IPS-18a (cell line): Measurements from ENCODE around the gene GJB1.

Source experiments
- H3K27ac ChIP-seq: one replicate; pipeline ENCODE4 v1.5.1; 2013; ENCODE audit warnings: low read length
- H3K27me3 ChIP-seq: one replicate; pipeline ENCODE4 v1.6.1; 2013; ENCODE audit warnings: mild to moderate bottlenecking, low read length; ENCODE audit not compliant: control insufficient read depth, insufficient read depth
- H3K36me3 ChIP-seq: one replicate; pipeline ENCODE4 v1.6.1; 2013; ENCODE audit warnings: low read depth, low read length; ENCODE audit not compliant: control insufficient read depth
- H3K4me1 ChIP-seq: one replicate; pipeline ENCODE4 v1.6.1; 2013; ENCODE audit warnings: low read depth, low read length; ENCODE audit not compliant: control insufficient read depth
- H3K4me3 ChIP-seq: one replicate; pipeline ENCODE4 v1.5.1; 2013; ENCODE audit warnings: low read length
- H3K9ac ChIP-seq: one replicate; pipeline ENCODE4 v1.6.1; 2013; ENCODE audit warnings: mild to moderate bottlenecking, low read length, moderate library complexity
- H3K9me3 ChIP-seq: one replicate; pipeline ENCODE4 v1.6.1; 2013; ENCODE audit warnings: low read depth, low read length; ENCODE audit not compliant: control insufficient read depth

The GJB1 gene

DNA sequence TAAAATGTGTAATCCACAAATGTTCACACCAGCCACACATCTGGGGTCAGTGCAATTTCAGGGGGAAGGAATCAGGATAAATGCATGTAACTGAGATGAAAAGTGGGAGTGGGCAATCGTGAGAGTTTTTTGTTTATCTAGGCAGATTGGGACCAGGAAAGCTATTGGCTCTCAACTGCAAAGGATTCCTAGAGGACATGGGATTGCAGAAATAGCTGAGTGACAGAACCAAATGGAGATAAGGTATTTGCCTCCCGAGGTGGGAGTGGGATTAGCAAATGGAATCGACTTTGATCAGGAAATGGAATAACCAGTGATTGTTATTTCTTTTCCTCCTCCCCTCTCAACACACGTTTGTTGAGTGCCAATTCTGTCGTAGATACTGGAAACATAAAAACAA is 38.9 kb upstream of the GJB1 start:
- H3K4me3 ChIP-seq: no peak overlapping the region
- H3K9ac ChIP-seq: no peak overlapping the region
- no peaks in the 10 kb centered on the region for H3K36me3 ChIP-seq
- H3K4me1 ChIP-seq: peaks cover 11% of the 10 kb centered on the region
- no peaks in the 10 kb centered on the region for H3K27me3 ChIP-seq
- peaks cover 5% of the 10 kb centered on the region for H3K9me3 ChIP-seq
- H3K27ac ChIP-seq: no peak overlapping the region

DNA sequence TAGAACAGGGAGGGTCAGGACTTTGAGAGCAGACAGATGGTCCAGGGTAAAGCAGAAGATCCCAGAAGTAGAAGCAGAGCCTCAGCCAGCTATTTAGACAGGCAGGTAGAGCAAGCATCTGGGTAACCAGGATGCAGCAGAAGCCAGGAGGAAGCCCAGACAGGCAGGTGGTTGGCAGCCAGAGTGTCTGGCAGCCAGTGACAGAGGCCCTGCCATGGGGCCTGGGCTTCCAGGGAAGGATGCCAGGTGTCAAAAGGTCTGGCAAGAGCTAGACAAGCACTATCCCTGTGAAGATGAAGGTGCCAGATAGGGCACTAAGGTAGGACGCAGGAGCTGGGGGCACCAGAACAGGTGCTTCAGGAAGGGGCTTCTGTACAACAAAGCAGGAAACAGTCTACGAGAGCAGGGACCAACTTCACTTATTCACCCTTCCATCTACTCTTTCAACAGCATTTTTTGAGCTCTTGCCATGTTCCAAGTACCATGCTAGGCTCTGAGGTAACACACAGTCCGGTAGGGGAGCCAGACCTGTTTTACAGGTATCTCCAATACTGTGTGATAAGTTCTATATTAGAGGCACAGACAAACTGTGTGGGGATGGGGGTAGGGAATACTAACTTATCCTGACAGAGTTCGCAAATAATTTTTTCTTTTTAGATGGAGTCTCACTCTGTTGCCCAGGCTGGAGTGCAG is 38.1 kb upstream of the GJB1 start:
- Histone ChIP-seq H3K27me3 (no peaks in the 10 kb centered on the region), H3K4me1 (peaks cover 11% of the 10 kb centered on the region), H3K9me3 (peaks cover 5% of the 10 kb centered on the region), H3K4me3 (no peak overlapping the region), H3K36me3 (no peaks in the 10 kb centered on the region), H3K27ac (no peak overlapping the region), H3K9ac (no peak overlapping the region)

DNA sequence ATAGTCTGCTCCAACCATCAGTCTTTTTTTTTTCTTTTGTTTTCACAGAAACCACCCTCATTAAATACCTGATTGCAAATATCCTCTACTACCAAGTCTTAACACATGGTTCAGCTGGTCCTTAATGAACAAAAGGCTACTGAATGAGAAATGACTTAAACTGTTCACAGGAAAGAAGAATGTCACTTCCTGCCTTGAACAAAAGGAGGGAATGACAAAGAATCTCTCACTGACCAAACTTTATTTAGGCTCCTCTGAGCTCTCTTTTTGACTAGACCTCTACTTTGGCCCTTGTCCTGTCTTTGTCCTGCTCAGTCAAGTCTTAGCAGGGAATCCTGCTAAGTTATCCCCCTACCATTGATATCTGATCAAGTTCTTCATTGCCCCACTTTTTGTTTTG is 31.8 kb upstream of the GJB1 start:
- H3K27me3 ChIP-seq: no peaks in the 10 kb centered on the region
- no peak overlapping the region for H3K27ac ChIP-seq
- H3K36me3 ChIP-seq: no peaks in the 10 kb centered on the region
- H3K4me1 ChIP-seq: peaks cover 4% of the 10 kb centered on the region
- no peak overlapping the region for H3K4me3 ChIP-seq
- no peak overlapping the region for H3K9ac ChIP-seq
- peaks cover 8% of the 10 kb centered on the region for H3K9me3 ChIP-seq

DNA sequence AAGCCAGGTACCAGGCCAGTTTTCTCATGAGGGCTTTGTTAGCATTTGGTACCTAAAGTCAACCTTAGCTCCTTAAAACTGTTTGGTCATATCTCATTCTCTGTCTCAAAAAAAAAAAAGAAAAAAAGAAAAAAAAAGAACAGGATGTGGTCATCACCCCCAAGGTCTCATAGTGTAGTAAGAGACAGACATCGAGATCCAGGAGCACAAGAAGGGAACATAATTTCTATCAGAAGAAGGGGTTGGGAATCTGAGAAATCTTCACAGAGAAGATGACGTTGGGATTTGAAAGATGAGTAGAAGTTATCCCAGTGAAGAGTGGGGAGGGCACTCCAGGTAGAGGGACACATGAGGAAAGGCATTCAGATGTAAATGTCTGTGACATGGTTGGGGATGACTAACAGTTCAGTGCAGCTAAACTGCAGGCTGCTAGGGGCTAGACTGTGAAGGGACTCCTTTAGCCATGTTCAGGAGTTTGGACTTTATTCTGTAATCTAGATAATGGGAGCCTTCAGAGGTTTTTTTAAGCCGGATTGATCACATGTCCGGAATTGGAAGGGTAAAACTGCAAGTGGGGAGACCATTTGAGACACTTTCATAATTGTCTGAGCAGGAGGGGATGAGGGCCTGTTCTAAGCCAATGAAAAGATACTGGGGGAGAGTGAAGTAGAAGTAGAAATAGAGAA is 26.9 kb upstream of the GJB1 start:
- H3K27me3 ChIP-seq: no peaks in the 10 kb centered on the region
- H3K36me3 ChIP-seq: no peaks in the 10 kb centered on the region
- peaks cover under 1% of the 10 kb centered on the region for H3K4me1 ChIP-seq
- H3K27ac ChIP-seq: peak overlapping the region; percentile 1
- H3K4me3 ChIP-seq: no peak overlapping the region
- peaks cover 3% of the 10 kb centered on the region for H3K9me3 ChIP-seq
- no peak overlapping the region for H3K9ac ChIP-seq

DNA sequence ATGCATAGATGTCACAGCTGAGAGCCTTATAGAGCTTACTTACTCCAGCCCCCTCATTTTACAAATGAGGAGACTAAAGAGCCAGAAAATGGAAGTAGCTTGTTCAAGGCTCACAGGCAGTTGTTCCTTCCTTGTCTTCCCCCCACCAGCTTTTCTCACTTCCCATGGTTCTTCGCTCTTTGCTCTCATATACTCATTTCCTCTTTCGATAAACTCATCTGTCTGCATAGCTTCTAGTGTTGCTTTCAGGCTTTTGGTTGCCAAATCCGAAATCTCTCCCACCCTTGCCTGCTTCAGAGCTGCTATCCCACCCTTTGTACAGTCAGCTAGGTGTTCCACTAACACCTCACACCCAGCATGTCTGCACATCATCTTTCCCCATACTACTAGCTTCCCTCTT is 25.0 kb upstream of the GJB1 start:
- no peak overlapping the region for H3K9ac ChIP-seq
- H3K4me3 ChIP-seq: no peak overlapping the region
- no peaks in the 10 kb centered on the region for H3K4me1 ChIP-seq
- H3K9me3 ChIP-seq: peaks cover 3% of the 10 kb centered on the region
- H3K27ac ChIP-seq: no peak overlapping the region
- no peaks in the 10 kb centered on the region for H3K36me3 ChIP-seq
- no peaks in the 10 kb centered on the region for H3K27me3 ChIP-seq

DNA sequence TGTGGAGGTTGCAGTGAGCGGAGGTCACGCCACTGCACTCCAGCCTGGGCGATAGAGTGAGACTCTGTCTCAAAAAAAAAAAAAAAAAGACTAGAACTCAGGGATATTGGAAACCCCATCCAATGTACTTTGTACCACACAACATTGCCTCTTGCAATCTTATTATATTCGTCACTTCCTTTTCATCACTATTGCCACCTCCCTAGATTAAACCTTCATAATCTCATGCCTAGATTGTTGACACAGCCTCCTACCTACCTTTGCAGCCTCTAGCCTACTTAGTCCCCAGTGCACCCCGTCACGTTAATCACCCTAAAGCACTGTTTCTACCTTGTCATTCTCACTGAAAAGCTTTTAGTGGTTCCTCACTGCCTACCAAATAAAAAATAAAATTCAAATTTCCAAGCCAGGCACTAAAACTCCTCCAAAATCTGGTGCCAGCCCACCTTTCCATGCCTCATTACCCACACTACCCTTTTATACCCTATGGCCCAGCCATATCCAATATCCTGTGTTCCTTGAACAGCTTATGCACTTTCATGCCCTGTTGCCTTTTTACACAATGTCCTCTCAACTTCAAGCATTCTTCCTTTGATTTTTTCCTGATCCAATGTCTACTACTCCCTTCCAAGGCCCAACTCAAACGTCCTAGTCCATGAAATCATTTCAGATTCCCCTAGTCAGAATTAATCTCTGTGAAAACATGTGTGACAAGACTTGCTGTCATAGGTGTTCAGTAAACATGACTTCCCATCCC is 23.6 kb upstream of the GJB1 start:
- Histone ChIP-seq H3K4me3 (no peak overlapping the region), H3K36me3 (no peaks in the 10 kb centered on the region), H3K9ac (no peak overlapping the region), H3K9me3 (peaks cover 3% of the 10 kb centered on the region), H3K4me1 (no peaks in the 10 kb centered on the region), H3K27ac (no peak overlapping the region), H3K27me3 (no peaks in the 10 kb centered on the region)

DNA sequence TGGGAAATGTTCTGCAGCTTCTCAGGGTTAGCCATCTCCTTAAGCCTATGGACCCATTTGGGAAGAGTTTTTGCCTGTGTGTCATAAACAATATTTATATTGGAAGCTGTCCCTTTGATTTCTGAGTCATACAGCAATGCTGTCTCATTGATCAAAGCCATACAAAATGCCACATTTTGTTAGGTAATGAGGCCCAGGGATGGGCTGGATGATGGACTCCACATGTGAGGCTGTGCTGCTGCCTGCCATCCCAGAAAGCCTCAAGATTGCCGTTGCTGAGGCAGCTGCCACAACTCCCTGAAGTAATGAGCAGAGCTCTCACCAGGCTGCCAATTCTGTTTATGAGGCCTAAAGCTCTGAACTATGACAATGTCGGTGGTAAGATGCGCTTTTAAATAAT is 12.2 kb upstream of the GJB1 start:
- Histone ChIP-seq H3K4me3 (no peak overlapping the region), H3K27ac (no peak overlapping the region), H3K4me1 (no peaks in the 10 kb centered on the region), H3K9me3 (no peaks in the 10 kb centered on the region), H3K9ac (no peak overlapping the region), H3K36me3 (no peaks in the 10 kb centered on the region), H3K27me3 (no peaks in the 10 kb centered on the region)

DNA sequence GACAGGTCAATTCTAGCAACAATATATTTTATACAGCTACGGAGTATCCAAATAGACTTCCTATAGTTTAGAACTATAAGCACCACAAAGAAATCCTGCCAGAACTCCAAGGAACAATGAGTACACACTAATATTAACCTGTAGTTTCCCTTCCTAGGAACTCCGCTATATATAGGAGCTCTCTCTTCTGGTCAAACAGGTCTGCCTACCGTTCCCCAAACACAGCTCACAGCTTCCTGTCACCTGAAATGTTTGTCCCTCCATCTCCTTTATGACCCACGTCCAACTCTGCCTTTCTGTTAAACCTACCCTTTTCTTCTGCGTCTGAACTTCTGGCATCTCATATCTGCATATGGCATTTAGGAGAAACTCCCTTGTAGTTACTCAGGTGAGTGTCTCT is 10.5 kb upstream of the GJB1 start:
- Histone ChIP-seq H3K4me3 (no peak overlapping the region), H3K36me3 (no peaks in the 10 kb centered on the region), H3K9ac (no peak overlapping the region), H3K27ac (no peak overlapping the region), H3K27me3 (no peaks in the 10 kb centered on the region), H3K9me3 (no peaks in the 10 kb centered on the region), H3K4me1 (peaks cover 4% of the 10 kb centered on the region)

DNA sequence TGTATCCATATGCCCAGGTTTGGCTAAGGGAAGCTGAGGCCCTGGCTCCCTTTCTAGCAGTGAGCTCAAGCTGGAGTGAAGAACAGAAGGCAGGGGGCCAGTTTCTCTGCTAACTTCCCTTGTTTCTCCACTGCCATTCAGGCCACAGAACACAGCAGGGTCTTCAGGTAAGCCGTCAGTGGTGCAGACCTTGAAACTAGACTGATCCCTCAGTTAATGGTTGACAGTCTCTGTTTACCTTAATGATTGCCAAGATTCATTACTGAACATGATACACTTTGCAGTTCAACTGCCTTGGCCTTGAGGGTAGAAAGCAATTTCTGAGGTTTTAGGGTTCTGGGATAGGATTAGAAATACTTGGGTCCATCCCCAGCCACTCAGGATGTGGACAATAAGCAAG is 8.9 kb upstream of the GJB1 start:
- Histone ChIP-seq H3K36me3 (no peaks in the 10 kb centered on the region), H3K27me3 (no peaks in the 10 kb centered on the region), H3K27ac (no peak overlapping the region), H3K9ac (no peak overlapping the region), H3K9me3 (no peaks in the 10 kb centered on the region), H3K4me1 (peaks cover 4% of the 10 kb centered on the region), H3K4me3 (no peak overlapping the region)

DNA sequence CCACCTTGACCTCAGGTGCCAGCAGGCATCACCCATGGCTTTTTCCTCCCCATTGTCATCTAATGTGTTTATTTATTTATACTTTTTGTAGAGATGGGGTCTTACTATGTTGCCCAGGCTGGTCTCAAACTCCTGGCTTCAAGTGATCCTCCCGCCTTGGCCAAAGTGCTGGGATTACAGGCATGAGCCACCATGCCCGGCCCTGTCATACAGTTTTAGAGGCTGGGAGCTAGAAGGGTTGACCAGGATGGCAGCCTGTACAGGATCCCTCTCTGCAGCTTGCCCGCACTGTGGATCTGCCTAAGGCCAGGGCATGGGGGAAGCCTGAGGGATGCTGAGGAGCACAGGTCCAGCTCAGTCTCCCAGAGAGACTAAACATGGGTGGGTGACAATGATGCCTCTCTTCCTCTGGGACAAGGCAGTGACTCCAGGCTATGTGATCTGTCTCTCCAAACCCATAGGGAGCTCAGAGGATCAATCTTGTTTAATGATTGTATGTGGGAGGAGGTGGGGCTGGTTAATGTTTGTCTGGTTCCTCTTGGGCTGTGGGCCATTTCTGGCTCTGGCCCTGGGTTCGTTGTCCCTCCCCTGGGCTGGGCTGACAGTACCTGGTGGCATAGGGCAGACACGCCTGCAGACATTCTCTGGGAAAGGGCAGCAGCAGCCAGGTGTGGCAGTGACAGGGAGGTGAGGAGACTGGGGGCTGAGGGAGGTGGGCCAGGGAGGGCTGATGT is 8.3 kb upstream of the GJB1 start:
- Histone ChIP-seq H3K27me3 (no peaks in the 10 kb centered on the region), H3K4me3 (no peak overlapping the region), H3K9ac (no peak overlapping the region), H3K4me1 (peaks cover 4% of the 10 kb centered on the region), H3K9me3 (no peaks in the 10 kb centered on the region), H3K36me3 (no peaks in the 10 kb centered on the region), H3K27ac (no peak overlapping the region)

DNA sequence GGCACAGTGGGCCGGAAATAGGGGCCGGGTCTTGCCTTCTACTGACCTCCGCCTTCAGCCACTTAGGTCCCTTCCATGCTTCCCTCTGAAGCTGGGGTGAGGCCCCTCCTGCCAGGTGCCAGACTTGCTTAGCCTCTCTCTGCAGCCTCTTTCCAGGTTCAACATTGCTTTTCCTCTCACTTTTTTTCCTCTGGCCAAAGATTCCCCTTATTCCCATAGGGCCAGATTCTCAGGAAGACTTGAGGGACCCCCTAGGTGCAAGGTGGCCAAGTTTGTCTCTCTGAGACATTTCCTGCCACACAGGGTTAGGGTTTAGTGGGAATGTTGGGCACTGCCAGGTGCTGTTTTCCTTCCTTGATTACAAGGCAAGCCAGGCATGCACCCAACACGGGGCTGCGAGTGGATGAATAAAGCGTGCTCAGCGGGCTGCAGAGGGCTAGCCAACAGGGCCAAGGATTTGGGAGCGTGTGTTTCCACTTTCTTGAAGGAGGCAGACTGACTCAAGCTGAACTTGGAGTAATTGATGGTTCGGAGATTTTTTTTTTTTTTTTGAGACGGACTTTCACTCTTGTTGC is 7.6 kb upstream of the GJB1 start:
- Histone ChIP-seq H3K9ac (no peak overlapping the region), H3K9me3 (no peaks in the 10 kb centered on the region), H3K36me3 (no peaks in the 10 kb centered on the region), H3K27ac (no peak overlapping the region), H3K4me3 (no peak overlapping the region), H3K4me1 (peaks cover 4% of the 10 kb centered on the region), H3K27me3 (no peaks in the 10 kb centered on the region)
